Loucy (cell line): ENCODE data around the gene CEP76.

ENCODE experiments used
- CTCF ChIP-seq: fragments of 200-600 bp; sonication (generic); conservative IDR thresholded peaks from 2 replicates; pipeline ENCODE4 v1.5.1; 2014; ENCODE audit warnings: mild to moderate bottlenecking, antibody characterized with exemption, low read length
- EZH2phosphoT487 ChIP-seq: fragments of 200-600 bp; IDR thresholded peaks from 2 replicates; pipeline ENCODE4 v1.6.1; 2018; ENCODE audit warnings: antibody characterized with exemption, mild to moderate bottlenecking, moderate library complexity, borderline replicate concordance

GRCh38 chr18:12628706-12629702 is 73.5 kb downstream of the CEP76 start:
- TF ChIP-seq CTCF (no peak), EZH2phosphoT487 (no peak)
